ENCODE results near the gene ALOX12. TPM values are rescaled to one million over a fixed set of nuclear protein-coding genes. Genes with fewer than 3 reads are reported as not detected.
"Not testable (repeated sequence)": the region's sequence is repeated elsewhere in the genome, so short reads cannot be mapped to it uniquely, and the experiment has no call there.

ALOX12 gene
- polyA plus RNA-seq, 1 donor: 0.79 TPM

DNA sequence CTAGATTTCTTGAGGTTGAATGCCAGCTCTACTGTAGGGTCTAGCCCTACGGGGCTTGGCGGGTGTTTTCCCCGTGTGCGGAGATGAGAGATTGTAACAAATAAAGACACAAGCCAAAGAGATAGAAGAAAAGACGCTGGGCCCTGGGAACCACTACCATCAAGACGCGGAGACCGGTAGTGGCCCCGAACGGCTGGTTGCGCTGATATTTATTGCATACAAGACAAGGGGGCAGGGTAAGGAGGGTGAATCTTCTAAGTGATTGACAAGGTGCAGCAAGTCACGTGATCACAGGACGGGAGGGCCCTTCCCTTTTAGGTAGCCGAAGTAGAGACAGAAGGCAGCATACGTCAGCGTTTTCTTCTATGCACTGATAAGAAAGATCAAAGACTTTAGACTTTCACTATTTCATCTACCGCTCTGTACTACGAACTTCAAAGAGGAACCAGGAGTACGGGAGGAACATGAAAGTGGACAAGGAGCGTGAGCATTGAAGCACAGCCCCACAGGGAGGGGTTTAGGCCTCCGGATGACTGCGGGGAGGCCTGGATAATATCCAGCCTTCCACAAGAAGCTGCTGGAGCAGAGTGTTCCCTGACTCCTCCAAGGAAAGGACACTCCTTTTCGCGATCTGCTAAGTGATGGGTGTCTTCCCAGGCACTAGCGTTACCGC lies 51.0 kb downstream of the ALOX12 start:
- not testable (repeated sequence) for DNase-seq

DNA sequence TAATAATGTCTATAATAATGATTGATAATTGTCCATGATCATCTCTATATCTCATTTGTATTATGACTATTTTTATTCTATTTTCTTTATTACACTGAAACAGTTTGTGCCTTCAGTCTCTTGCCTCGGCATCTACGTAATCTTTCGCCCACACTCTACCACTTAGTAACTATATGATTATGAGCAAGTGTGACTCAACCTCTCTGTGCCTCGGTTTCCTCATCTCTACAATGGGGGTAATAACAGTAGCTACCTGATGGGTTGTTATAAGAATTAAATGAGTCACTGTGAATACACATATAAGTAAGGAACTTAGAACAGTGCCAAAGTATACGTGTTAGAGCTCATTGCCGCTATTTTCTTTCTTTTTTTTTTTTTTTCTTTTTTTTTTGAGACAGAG lies 51.7 kb downstream of the ALOX12 start:
- no peak for DNase-seq

DNA sequence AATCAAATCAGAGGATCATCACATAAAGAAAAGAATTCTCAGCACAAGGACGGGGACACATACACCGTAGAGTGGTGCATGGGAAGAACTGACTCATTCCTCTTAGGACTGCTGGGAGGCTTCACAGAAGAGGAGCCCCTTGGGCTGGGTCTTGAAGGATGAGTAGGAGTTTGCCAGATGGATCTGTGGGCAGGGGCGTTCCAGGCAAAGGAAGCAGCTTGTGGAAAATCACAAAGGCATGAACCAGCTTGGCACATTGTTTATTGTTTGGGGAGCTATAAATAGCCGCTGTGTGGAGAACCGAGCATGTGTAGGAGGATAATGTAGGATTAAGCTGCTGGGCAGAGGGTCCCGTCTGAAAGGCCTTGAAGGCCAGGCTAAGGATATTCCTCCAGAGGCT lies 53.1 kb downstream of the ALOX12 start:
- DNase-seq: no peak

DNA sequence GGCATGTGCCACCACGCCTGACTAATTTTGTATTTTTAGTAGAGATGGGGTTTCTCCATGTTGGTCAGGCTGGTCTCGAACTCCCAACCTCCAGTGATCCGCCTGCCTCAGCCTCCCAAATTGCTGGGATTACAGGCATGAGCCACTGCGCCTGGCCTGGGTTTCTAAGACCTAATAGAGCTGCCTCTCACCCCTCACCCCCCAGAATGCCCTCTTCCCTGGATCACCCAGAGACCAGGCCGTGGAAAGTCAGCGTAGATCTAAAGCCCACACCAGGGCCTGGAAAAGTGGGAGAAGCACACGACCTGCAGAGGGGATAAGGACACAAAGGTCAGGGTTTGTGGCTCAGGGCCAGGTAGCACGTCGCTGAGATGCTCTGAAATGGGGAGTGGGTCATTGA lies 54.7 kb downstream of the ALOX12 start:
- not testable (repeated sequence) for DNase-seq

DNA sequence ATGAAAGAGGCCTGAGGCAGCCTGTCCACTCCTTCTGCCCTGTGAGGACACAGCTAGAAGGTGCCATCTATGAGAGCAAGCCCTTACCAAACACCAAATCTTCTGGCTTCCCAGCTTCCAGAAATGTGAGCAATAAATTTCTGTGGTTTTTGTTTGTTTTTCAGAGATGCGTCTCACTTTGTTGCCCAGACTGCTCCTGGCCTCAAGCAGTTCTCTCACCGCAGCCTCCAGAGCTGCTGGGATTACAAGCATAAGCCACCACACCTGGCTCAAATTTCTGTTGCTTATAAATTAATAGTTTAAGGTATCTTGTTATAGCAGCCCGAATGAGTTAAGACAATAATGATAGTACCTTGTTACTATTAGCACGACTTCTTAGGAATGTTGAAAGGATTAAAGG lies 60.5 kb downstream of the ALOX12 start:
- no peak for DNase-seq

DNA sequence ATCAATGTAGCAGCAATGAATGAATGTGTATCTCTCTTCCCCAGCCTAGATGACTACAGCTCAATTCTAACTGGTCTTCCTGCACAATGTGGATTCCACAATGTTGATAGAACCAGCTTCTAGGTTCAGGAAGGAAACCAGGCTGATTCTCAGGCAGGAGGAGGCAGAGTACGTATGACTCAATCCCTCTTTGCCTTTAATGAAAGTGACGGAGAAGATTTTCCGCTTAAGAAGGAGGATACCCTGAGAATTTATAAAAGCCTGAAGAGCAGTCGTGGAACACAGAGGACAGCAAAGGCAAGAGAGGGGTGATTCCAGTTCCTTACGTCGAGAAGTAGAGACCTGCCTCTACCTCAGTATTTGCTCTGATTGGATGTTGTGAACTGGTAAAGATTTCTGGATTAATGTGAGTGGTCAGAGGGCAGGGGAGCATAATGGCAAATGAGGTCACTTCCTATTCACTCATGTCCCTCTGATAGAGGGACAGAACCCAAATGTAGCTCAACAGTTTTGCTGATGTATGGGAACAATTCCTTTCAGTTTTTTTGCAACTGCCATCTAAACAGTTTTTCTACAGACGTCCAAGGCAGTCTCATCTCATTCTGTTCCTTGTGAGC lies 63.1 kb downstream of the ALOX12 start:
- no peak for DNase-seq

Other genes starting within 250 kb of the ALOX12 start
- gene XAF1, start 240.0 kb upstream of the ALOX12 start, polyA plus RNA-seq (ENCODE audit: insufficient read length): 15.2 TPM
- not detected for gene FBXO39, start 219.8 kb upstream of the ALOX12 start, polyA plus RNA-seq (ENCODE audit: insufficient read length)
- not detected for gene TEKT1, start 164.3 kb upstream of the ALOX12 start, polyA plus RNA-seq (ENCODE audit: insufficient read length)
- gene RNASEK, start 16.6 kb downstream of the ALOX12 start, polyA plus RNA-seq (ENCODE audit: insufficient read length): 123 TPM
- 20.9 TPM for gene BCL6B, start 27.0 kb downstream of the ALOX12 start, polyA plus RNA-seq (ENCODE audit: insufficient read length)
- gene SLC16A13, start 40.0 kb downstream of the ALOX12 start, polyA plus RNA-seq (ENCODE audit: insufficient read length): 2.2 TPM
- 0.50 TPM for gene SLC16A11, start 48.0 kb downstream of the ALOX12 start, polyA plus RNA-seq (ENCODE audit: insufficient read length)
- 1.7 TPM for gene CLEC10A, start 84.2 kb downstream of the ALOX12 start, polyA plus RNA-seq (ENCODE audit: insufficient read length)
- gene ASGR2, start 118.8 kb downstream of the ALOX12 start, polyA plus RNA-seq (ENCODE audit: insufficient read length): 0.36 TPM
- 1.8 TPM for gene ASGR1, start 183.3 kb downstream of the ALOX12 start, polyA plus RNA-seq (ENCODE audit: insufficient read length)
- 18.6 TPM for gene DLG4, start 223.8 kb downstream of the ALOX12 start, polyA plus RNA-seq (ENCODE audit: insufficient read length)
- 260 TPM for gene ACADVL, start 223.9 kb downstream of the ALOX12 start, polyA plus RNA-seq (ENCODE audit: insufficient read length)
- gene DVL2, start 238.5 kb downstream of the ALOX12 start, polyA plus RNA-seq (ENCODE audit: insufficient read length): 40.6 TPM
- gene PHF23, start 243.4 kb downstream of the ALOX12 start, polyA plus RNA-seq (ENCODE audit: insufficient read length): 34.4 TPM
- 269 TPM for gene GABARAP, start 246.4 kb downstream of the ALOX12 start, polyA plus RNA-seq (ENCODE audit: insufficient read length)

Measured in hindlimb muscle (tissue), 1 donor.